Smooth muscle cell (in vitro differentiated cells): ENCODE results near the gene TTLL1. TPM values are rescaled to one million over a fixed set of nuclear protein-coding genes. Genes with fewer than 3 reads are reported as not detected.

Experiments
- DNase-seq: peaks from one replicate; lab custom pipeline; 2025; ENCODE audit not compliant: unreplicated experiment; lab: John Stamatoyannopoulos, UW
- H2AFZ ChIP-seq: fragments of 200-600 bp; sonication (generic); 2 replicates; pipeline ENCODE4 v1.6.0; 2016; ENCODE audit warnings: antibody characterized with exemption, low read depth, mild to moderate bottlenecking
- H3F3A ChIP-seq: fragments of 200-600 bp; sonication (generic); 2 replicates; pipeline ENCODE4 v1.6.0; 2017; ENCODE audit warnings: antibody characterized with exemption, low read depth
- H3K27ac ChIP-seq: fragments of 200-600 bp; sonication (generic); 2 replicates; pipeline ENCODE4 v1.5.1; 2016; ENCODE audit warnings: low read depth, mild to moderate bottlenecking
- H3K27me3 ChIP-seq: fragments of 200-600 bp; sonication (generic); 2 replicates; pipeline ENCODE4 v1.6.1; 2016; ENCODE audit warnings: low read depth, mild to moderate bottlenecking
- H3K36me3 ChIP-seq: fragments of 200-600 bp; sonication (generic); 2 replicates; pipeline ENCODE4 v1.5.1; 2016; ENCODE audit warnings: low read depth
- H3K4me1 ChIP-seq: fragments of 200-600 bp; sonication (generic); 2 replicates; pipeline ENCODE4 v1.5.1; 2016; ENCODE audit warnings: low read depth
- H3K4me2 ChIP-seq: fragments of 200-600 bp; sonication (generic); 2 replicates; pipeline ENCODE4 v1.6.0; 2016; ENCODE audit warnings: mild to moderate bottlenecking
- H3K4me3 ChIP-seq: fragments of 200-600 bp; sonication (generic); 2 replicates; pipeline ENCODE4 v1.5.1; 2016; ENCODE audit warnings: mild to moderate bottlenecking
- H3K79me2 ChIP-seq: fragments of 200-600 bp; sonication (generic); 2 replicates; pipeline ENCODE4 v1.6.0; 2016; ENCODE audit warnings: low read depth, mild to moderate bottlenecking
- H3K9ac ChIP-seq: fragments of 200-600 bp; sonication (generic); 2 replicates; pipeline ENCODE4 v1.6.0; 2016; ENCODE audit warnings: low read depth
- H3K9me3 ChIP-seq: fragments of 200-600 bp; sonication (generic); replicated peaks from 2 replicates; pipeline ENCODE4 v1.5.1; 2016; ENCODE audit warnings: low read depth
- H4K20me1 ChIP-seq: fragments of 200-600 bp; sonication (generic); 2 replicates; pipeline ENCODE4 v1.6.0; 2016; ENCODE audit warnings: low read depth
- CTCF ChIP-seq: fragments of 200-600 bp; sonication (generic); IDR thresholded peaks from 2 replicates; pipeline ENCODE4 v1.5.1; 2017; ENCODE audit warnings: borderline replicate concordance, mild to moderate bottlenecking, antibody characterized with exemption; ENCODE audit not compliant: insufficient read depth, poor library complexity, severe bottlenecking
- WGBS: methylation state at CpG from one replicate; pipeline ENCODE4 v1.1.7; 2016; ENCODE audit warnings: low lambda C conversion rate; 5-methylcytosine and 5-hydroxymethylcytosine counted together
- polyA plus RNA-seq: library from polyadenylated mRNA; unstranded; fragments of >200 nt; fragmentation: Nextera tagmentation; extraction: Ambion mirVana; gene quantifications from 2 replicates; pipeline ENCODE4 v1.2.1, GENCODE V29; 2016
- total RNA-seq: library from RNA; depleted of rRNA; stranded (reverse); fragments of >200 nt; gene quantifications from 2 replicates; pipeline ENCODE4 v1.2.3, GENCODE V29; 2014

TTLL1 gene
- total and polyA plus RNA-seq, 2 experiments from 2014 or later = 12.7 to 17.7 TPM

GRCh38 chr22:43113526-43114251, 24.5 kb upstream of the TTLL1 start:
- Histone ChIP-seq H3K4me2 (no peak overlapping the region), H3K27ac (no peak overlapping the region), H3K9ac (no peak overlapping the region), H3K79me2 (no peaks in the 10 kb centered on the region), H3K4me1 (peaks cover 14% of the 10 kb centered on the region), H3F3A (no peaks in the 10 kb centered on the region), H3K27me3 (peaks cover 49% of the 10 kb centered on the region), H3K9me3 (no peaks in the 10 kb centered on the region), H3K36me3 (no peaks in the 10 kb centered on the region), H3K4me3 (no peak overlapping the region), H4K20me1 (no peaks in the 10 kb centered on the region), H2AFZ (no peak overlapping the region)
- TF ChIP-seq CTCF = no peak
- WGBS = 61% methylated on average over 13 of the region's 13 CpGs
- DNase-seq = no peak

GRCh38 chr22:43110927-43111623, 21.9 kb upstream of the TTLL1 start:
- Histone ChIP-seq H3K36me3 (no peaks in the 10 kb centered on the region), H4K20me1 (no peaks in the 10 kb centered on the region), H3K9ac (no peak overlapping the region), H3K4me1 (peaks cover 14% of the 10 kb centered on the region), H3K79me2 (no peaks in the 10 kb centered on the region), H2AFZ (peak overlapping the region; percentile 62), H3K4me3 (peak overlapping the region; percentile 59), H3K27ac (no peak overlapping the region), H3K9me3 (no peaks in the 10 kb centered on the region), H3F3A (no peaks in the 10 kb centered on the region), H3K27me3 (peaks cover 49% of the 10 kb centered on the region), H3K4me2 (peak overlapping the region; percentile 95)
- DNase-seq = no peak
- 6% methylated on average over 79 of the region's 86 CpGs for WGBS
- no peak for TF ChIP-seq CTCF

GRCh38 chr22:43110444-43110926, 21.3 kb upstream of the TTLL1 start, which contains the start of gene BIK:
Gene BIK, plus strand, starts transcription at chr22:43110750. Its CDS starts 13,273 bp downstream, at chr22:43124023.
- no peaks in the 10 kb centered on the region for H3K79me2 ChIP-seq
- H3K4me3 ChIP-seq = peak within 1 kb of the TSS; percentile 59
- no peaks in the 10 kb centered on the region for H3K9me3 ChIP-seq
- no peak for DNase-seq
- peaks cover 49% of the 10 kb centered on the region for H3K27me3 ChIP-seq
- no peaks in the 10 kb centered on the region for H4K20me1 ChIP-seq
- H3K4me2 ChIP-seq = peak within 1 kb of the TSS; percentile 95
- WGBS = 2% methylated on average over 47 of the region's 49 CpGs
- H2AFZ ChIP-seq = peak within 1 kb of the TSS; percentile 72
- H3F3A ChIP-seq = no peaks in the 10 kb centered on the region
- H3K4me1 ChIP-seq = peaks cover 14% of the 10 kb centered on the region
- H3K9ac ChIP-seq = no peak within 1 kb of the TSS
- H3K36me3 ChIP-seq = no peaks in the 10 kb centered on the region
- no peak within 1 kb of the TSS for H3K27ac ChIP-seq
- peak; percentile 17 for TF ChIP-seq CTCF
